Liver (tissue), 3 donors: ENCODE measurements around the gene RTL1.

ENCODE experiments used
- CTCF ChIP-seq: fragments of 150-350 bp; IDR thresholded peaks from 2 replicates; pipeline ENCODE4 v1.5.1; 2017; ENCODE audit warnings: improper control_type of control experiment, low read depth, low read length; ENCODE audit not compliant: missing input control
- EGR1 ChIP-seq, 2 donors: IDR thresholded peaks; 2 replicates each; pipeline ENCODE4 v1.6.1; 2016 to 2018; ENCODE audit warnings: antibody characterized with exemption in 2 of 2, low read depth in 2 of 2
- GABPA ChIP-seq, 2 donors: IDR thresholded peaks in 1 of 2; conservative IDR thresholded peaks in 1 of 2; 2 replicates each; pipeline ENCODE4 v1.6.1; 2016; ENCODE audit warnings: antibody characterized with exemption in 2 of 2, mild to moderate bottlenecking in 1 of 2, moderate library complexity in 1 of 2
- donor health status: healthy.
- donor health status: healthy.

DNA sequence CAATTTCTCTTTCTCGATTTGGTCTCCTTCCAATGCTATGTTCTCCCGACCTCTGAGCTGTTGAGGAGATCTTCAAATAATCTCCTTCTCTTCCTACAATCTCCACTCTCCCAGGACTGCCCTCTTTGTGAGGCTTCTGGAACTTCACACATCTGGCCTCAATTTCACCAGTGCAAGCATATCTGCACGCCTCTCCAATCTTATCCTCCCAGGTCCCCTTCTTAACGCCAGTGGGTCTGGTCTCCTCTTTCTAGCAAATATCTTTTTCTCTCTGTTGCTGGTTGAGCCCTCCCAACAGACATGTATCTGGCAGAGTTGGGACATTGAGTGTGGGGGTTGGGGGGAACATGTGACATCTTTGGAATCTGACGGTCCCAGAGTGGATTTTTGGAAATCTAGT, 17.9 kb downstream of the RTL1 start:
- TF ChIP-seq EGR1 (IDR thresholded peaks at IDR 0.05; ENCODE audit: low read depth in 2 of 2) (no peak), GABPA (IDR thresholded peaks at IDR 0.05 in 1 of 2, conservative IDR thresholded peaks at IDR 0.05 in 1 of 2) (no peak), CTCF (no peak)
